ENCODE measurements around the gene TGFBR3L.
"Not testable (repeated sequence)": the region's sequence is repeated elsewhere in the genome, so short reads cannot be mapped to it uniquely, and the experiment has no call there.

Gene TGFBR3L

DNA sequence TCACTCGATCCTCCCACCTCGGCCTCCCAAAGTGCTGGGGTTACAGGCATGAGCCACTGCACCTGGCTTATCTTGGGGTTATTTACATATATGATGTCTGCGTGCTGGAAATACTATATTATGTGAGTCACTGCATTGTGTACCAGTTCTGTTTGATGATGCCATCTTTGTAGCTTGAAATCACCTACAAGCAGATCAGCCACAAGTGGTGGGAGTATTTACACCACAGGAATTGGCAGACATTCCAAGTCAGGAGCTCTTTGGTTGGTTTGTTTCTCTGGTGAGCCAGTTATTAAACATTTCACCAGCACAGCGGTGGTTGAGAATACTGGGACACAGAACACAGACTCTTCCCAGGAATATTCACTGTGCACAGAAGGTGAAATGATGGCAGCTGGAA is 33.3 kb downstream of the TGFBR3L start:
- no peak for DNase-seq (ENCODE audit: low read depth in 2 of 3, low spot score in 2 of 3)

DNA sequence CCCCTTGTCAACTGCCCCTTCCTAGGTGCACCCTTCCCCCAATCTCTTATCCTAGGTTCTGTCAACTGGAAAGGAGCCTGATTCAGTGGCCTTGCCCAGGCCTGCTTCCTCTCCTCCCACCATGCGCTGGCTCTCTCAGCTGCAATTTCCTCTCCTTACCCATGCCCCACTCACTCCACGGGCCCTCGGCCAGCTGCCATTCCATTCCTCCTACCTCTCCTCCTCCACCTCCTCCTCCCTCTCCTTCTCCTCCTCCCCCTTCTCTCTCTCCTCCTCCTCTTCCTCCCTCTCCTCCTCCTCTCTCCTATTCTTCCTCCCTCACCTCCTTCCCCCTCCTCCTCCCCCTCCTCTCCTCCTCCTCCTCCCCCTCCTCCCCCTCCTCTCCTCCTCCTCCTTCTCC is 38.4 kb downstream of the TGFBR3L start:
- no peak for DNase-seq (ENCODE audit: low read depth in 2 of 3, low spot score in 2 of 3)

DNA sequence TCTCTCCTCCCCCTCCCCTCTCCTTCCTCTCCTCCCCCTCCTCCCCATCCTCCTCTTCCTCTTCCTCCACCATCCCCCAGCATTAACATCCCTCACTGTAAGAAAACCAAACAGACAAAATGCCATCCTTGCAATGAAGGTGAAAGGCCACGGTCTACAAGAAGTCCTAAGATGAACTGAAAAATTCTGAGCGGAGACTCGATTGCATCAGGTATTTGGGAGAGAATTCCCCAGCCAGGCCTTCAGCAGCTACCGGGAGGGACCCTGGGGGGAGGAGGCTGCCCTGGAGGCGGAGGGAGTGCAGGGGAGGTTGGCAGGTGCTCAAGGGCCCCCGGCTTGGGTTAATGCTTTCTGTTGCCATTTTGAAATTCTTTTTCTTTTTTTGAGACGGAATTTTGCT is 38.9 kb downstream of the TGFBR3L start:
- no peak for DNase-seq (ENCODE audit: low read depth in 2 of 3, low spot score in 2 of 3)

DNA sequence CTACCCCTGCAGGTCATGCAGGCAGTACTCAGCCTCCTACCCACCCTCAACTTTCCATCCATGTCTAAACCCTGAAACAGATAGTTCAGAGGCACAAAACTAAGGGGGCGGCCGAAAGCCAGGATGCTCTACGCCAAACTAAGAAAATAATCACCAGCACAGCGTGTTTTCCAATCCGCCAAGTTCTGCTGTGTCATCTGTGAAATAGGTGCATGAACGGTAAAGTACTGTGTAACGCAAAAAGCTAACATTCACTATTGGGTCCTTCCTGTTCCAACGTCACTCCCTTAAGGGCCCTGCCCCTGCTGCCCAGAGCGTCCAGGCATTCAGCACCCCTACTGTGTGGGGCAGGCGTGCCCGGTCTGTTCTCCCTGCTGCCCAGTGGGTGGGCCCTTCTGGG is 41.1 kb downstream of the TGFBR3L start:
- DNase-seq (ENCODE audit: low read depth in 2 of 3, low spot score in 2 of 3) = no peak

DNA sequence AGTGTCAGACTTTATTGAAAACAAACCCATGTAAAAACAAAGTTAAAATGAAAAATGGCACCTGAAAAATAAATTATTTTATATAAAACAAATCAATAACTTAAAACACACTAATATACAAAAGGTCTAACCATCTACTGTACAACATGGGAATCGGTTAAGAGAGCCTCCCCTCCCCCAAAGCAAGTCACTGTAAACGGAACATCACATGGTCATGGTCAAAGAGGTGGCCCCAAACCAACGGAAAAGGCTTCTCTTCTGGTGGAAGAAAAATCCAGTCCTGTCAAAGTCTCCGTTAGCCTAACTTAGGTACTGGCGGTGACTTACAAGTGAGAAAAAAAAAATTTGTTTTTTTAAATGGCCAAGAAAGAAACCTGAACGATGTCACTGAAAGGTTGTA is 44.6 kb downstream of the TGFBR3L start:
- DNase-seq (ENCODE audit: low read depth in 2 of 3, low spot score in 2 of 3) = no peak

DNA sequence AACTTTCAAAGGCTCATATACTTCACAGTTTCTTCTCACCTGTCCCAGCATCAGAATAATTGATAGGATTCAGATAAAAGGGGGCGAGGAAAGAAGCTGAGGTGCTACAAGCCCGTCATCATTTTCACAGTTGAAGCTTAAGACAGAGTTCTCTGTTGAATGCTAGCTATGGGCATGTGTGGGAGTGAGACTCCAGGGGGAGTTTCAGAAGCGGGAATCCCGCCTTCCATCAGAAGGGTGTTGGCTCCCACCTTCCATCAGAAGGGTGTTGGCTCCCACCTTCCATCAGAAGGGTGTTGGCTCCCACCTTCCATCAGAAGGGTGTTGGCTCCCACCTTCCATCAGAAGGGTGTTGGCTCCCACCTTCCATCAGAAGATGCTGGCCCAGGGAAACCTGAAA is 46.5 kb downstream of the TGFBR3L start:
- DNase-seq (ENCODE audit: low read depth in 2 of 3, low spot score in 2 of 3) = not testable (repeated sequence)

DNA sequence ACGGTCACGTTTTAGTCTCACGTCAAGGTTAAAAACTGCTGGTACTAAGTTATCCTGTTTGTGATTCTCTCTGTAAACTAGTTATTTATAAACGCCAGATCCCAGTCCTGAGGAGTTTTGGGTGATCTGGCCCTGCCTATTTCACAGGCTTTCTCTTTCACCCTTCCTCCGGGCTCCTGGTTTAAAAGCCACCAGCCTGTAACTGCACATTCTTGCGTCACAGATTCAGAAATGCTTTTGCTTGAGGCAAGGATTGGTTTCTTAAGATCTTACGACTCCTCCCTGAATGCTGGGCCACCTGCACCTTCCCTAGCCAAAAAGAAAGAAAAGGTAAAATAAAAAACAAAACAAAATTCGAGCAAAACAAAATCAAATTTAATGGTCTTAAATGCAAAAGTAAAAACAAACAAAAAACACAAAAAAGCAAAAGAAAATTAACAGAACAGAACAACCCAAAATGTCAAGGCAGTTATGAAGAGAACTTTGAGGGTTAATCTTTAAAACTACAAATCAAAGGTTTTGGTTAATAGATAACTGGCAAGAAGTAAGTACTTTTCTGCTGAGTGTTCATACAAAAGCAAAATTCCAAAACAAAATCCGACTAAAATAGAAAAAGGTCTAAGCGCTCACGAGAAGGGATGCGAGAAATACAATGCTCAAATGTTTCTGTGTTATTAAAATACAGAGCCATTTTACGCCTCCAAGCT is 47.4 kb downstream of the TGFBR3L start:
- no peak for DNase-seq (ENCODE audit: low read depth in 2 of 3, low spot score in 2 of 3)

DNA sequence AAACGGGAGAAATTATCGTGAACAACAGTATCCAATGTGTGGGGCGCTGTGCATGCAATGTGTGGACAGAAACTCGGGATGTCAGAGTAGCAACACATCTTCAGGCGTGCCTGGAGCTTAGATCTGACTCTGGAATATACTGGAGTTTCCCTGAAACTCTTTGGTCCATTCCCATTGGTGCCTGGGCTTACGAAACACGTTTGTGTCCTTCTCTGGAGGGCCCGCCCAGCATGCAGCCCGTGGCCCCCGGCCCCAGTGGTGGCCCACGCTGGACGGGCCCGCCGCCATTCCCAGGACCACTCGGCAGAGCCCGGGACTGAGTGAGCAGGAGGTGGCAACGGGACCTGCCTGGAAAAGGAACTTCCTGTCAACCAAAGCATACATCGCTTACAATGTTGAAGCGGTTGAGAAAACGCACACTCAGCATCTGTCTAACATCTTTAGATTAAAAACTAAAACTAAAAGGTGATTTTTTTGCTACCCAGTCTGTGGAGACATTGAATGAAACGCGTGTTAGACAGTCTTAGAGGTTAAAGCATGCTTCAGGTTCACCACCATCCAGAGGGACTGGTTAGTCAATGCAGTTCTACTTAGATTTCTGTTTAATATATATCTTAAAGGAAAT is 48.1 kb downstream of the TGFBR3L start:
- no peak for DNase-seq (ENCODE audit: low read depth in 2 of 3, low spot score in 2 of 3)

DNA sequence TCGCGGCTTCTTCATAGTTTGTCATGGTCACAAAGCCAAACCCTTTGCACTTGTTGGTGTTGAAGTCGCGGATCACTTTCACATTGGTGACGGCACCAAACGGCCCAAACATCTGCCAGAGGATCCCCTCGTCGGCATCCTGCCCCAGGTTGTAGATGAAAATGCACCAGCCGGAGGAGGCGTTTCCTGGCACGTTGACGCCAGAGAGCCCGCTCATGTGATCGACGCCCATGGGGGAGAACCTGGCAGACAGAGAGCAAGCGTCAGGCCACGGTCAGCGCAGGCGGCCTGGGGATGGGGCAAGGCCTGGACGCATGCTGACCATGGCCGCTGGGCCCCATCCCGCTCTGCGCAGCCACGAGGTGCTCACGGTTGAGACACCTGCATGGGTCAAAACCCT is 48.9 kb downstream of the TGFBR3L start:
- DNase-seq (ENCODE audit: low read depth in 2 of 3, low spot score in 2 of 3) = no peak

DNA sequence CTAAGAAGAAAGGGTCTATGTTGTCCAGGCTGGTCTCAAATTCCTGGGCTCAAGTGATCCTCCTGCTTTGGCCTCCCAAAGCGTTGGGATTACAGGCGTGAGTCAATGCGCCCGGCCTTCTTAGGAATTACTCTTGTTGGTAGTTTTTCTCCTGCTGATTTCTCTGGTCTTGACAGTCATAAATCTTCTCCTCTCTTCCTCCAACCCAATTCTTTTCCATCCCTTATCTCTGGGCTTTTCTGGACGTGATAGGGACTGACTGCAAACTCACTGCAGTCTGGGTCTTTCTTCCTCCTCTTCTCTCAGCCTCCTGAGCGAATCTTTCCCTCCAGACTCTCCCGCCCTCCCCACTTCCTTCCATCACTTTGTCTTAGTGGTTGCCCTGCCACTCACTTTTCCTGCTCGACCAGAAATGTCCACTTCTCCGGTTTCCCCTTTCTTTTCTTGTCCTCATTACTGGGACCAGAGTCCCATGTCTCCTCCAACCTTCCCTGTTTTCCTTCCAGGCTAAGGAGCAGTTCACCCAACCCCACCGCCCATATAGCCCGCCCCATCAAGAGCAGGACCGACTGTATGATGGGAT is 50.7 kb downstream of the TGFBR3L start:
- DNase-seq (ENCODE audit: low read depth in 2 of 3, low spot score in 2 of 3) = no peak

DNA sequence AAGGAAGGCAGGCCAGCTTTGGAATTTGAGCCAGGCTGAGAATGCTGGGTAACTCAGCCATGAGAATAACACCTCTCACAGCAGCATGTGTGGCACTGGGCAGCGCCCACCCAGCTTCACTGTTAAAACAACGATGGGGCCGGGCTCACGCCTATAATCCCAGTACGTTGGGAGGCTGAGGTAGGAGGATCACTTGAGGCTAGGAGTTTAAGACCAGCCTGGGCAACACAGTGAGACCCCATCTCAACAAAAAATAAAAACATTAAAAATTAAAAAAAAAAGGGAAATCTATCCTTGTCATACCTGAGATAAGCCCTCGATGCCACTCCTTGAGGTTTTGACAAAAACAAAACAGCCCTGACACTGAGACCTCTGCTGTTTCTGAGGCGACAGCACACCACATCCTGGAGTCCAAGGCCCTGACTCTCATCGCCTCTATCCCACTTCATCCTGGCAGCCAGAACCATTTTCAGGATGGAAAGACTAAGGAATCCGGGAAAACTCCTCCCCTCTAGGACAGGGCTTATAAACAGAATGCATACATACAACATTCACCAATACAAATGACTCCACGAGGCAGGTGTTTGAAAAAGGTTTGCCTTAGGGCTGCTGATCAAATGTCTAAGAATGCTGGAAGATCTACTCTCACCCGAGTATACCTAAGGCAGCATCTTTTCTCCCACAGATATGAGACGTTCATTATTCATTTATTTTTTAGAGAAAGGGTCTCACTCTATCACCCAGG is 51.5 kb downstream of the TGFBR3L start:
- DNase-seq (ENCODE audit: low read depth in 2 of 3, low spot score in 2 of 3) = no peak

DNA sequence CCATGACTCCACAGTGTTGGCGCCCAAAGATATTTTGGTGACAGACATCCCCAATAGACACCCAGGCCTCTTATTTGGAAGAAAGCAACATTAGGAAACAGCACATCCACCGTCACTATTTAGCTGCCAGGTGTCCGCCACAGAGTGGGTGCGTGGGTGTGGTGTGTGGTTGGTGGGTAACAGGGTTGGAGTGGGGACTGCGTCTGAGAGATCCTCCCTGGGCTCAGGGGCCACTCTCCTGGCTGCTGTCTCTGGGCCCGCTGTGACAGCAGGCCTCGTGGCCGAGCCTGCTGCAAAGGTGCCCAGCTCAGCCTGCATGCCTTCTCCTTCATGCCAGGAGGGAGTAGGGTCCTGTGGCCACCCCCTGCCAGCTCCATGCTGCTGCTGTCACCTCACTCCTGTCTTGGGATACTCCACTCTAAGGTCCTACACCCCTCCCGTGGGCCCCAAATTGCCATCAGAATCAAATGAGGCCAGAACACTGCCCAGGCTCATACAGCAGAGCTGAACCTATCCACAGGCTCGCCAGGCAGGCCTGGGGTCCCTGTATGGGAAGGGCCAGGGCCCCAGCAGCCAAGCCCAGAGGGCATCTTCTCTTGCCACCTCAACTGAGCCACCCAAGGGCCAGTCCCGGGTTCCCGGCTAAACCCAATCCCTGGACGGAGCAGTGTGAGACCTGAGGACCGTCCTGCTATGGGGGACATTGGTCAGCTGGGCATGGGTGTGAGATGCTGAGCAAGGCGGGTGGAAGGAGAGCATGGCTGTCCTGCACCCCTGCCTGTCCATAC is 53.6 kb downstream of the TGFBR3L start:
- no peak for DNase-seq (ENCODE audit: low read depth in 2 of 3, low spot score in 2 of 3)

Measured in activated CD8-positive, alpha-beta memory T cell treated with anti-CD3 and anti-CD28 coated beads for 48 hours (primary cell).